ENCODE measurements around the gene G6PC2.

Gene G6PC2, protein sequence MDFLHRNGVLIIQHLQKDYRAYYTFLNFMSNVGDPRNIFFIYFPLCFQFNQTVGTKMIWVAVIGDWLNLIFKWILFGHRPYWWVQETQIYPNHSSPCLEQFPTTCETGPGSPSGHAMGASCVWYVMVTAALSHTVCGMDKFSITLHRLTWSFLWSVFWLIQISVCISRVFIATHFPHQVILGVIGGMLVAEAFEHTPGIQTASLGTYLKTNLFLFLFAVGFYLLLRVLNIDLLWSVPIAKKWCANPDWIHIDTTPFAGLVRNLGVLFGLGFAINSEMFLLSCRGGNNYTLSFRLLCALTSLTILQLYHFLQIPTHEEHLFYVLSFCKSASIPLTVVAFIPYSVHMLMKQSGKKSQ

DNA sequence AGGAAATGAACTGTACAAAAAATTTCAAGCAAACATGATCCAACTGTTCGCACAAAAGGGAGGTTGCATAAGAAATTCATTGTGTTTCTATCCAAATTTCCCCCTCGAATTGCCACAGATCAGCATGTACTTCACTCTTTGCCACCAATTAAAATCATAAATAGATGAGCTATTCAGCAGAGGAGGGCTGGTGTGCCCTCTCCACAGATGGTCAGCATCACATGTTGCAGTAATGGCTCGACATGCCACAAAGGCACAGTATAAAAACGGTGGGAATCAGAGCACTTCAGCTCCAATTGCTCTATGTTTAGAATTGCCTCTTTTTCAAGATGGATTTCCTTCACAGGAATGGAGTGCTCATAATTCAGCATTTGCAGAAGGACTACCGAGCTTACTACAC, at the start of gene G6PC2:
TSS of gene G6PC2 (plus strand) at position 289 of the 400 bp plus-strand sequence. CDS start at position 330, 41 bp downstream.
- no peak for DNase-seq (ENCODE audit: extremely low read depth, insufficient read length)
- TF ChIP-seq, protein P1, sequence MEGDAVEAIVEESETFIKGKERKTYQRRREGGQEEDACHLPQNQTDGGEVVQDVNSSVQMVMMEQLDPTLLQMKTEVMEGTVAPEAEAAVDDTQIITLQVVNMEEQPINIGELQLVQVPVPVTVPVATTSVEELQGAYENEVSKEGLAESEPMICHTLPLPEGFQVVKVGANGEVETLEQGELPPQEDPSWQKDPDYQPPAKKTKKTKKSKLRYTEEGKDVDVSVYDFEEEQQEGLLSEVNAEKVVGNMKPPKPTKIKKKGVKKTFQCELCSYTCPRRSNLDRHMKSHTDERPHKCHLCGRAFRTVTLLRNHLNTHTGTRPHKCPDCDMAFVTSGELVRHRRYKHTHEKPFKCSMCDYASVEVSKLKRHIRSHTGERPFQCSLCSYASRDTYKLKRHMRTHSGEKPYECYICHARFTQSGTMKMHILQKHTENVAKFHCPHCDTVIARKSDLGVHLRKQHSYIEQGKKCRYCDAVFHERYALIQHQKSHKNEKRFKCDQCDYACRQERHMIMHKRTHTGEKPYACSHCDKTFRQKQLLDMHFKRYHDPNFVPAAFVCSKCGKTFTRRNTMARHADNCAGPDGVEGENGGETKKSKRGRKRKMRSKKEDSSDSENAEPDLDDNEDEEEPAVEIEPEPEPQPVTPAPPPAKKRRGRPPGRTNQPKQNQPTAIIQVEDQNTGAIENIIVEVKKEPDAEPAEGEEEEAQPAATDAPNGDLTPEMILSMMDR (IDR thresholded peaks at IDR 0.05; ENCODE audit: insufficient read depth, low read length, poor library complexity, severe bottlenecking): no peak
- no peaks in the 10 kb centered on the region for H3K27me3 ChIP-seq (replicated peaks; ENCODE audit: control insufficient read depth, insufficient read depth, low read length)
- no peaks in the 10 kb centered on the region for H3K36me3 ChIP-seq (ENCODE audit: control insufficient read depth, insufficient read depth, low read length)
- H3K4me3 ChIP-seq (replicated peaks; ENCODE audit: low read depth, low read length): no peak within 1 kb of the TSS

DNA sequence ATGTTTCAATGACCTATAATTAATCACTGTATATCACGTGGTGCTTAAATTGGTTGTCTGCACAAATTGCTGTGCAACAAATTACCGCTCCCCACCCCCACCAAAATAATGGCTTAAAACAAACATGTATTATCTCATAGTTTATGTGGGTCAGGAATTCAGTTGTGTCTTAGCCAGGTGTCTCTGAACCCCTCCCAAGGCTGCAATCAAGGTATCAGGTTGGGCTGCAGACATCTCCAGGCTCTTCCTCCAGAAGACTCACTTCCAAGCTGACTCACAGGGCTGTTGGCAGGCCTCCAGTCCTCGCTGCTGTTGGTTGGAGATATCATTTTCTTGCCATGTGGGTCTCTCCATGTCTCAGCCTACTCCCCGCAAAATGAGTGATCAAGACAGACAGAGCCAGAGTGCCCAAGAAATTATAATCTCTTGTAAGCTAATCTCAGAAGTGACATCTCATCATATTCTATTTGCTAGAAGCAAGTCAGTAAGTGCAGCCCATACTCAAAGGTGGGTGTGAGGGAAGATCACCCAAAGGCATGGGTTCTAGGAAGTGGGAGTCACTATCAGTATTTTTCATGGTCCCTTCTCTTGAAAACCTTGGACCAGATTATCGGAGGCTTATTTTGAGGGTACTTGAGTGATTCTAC, 49.3 kb upstream of the G6PC2 start:
- DNase-seq (ENCODE audit: extremely low read depth, insufficient read length): no peak
- TF ChIP-seq, protein P1 (IDR thresholded peaks at IDR 0.05; ENCODE audit: insufficient read depth, low read length, poor library complexity, severe bottlenecking): no peak
- no peaks in the 10 kb centered on the region for H3K27me3 ChIP-seq (replicated peaks; ENCODE audit: control insufficient read depth, insufficient read depth, low read length)
- no peaks in the 10 kb centered on the region for H3K36me3 ChIP-seq (ENCODE audit: control insufficient read depth, insufficient read depth, low read length)
- no peak overlapping the region for H3K4me3 ChIP-seq (replicated peaks; ENCODE audit: low read depth, low read length)

GRCh38 chr2:168852481-168852880, 48.6 kb upstream of the G6PC2 start:
- Histone ChIP-seq H3K27me3 (replicated peaks; ENCODE audit: control insufficient read depth, insufficient read depth, low read length) (no peaks in the 10 kb centered on the region), H3K4me3 (replicated peaks; ENCODE audit: low read depth, low read length) (no peak overlapping the region), H3K36me3 (ENCODE audit: control insufficient read depth, insufficient read depth, low read length) (no peaks in the 10 kb centered on the region)
- no peak for DNase-seq (ENCODE audit: extremely low read depth, insufficient read length)
- TF ChIP-seq, protein P1 (IDR thresholded peaks at IDR 0.05; ENCODE audit: insufficient read depth, low read length, poor library complexity, severe bottlenecking): no peak

DNA sequence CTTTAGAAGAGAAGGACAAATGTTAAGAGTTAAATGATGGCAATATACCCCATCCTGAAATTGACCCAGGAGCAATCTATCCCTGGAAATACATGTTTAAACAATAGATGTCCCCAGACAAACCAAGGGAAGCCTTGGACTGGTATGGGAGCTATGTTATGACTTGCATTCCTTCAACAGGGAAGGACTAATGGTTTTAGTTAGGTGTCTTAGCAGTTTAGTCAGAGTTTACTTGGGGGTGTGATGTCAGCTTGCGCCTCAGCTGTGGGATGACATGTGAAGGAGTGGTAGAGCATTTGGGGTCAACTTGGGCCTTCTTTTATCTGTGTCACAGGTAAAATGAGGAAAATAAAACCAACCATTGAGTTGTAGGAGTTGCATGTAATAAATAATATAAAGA, 47.6 kb upstream of the G6PC2 start:
- no peaks in the 10 kb centered on the region for H3K27me3 ChIP-seq (replicated peaks; ENCODE audit: control insufficient read depth, insufficient read depth, low read length)
- no peak overlapping the region for H3K4me3 ChIP-seq (replicated peaks; ENCODE audit: low read depth, low read length)
- H3K36me3 ChIP-seq (ENCODE audit: control insufficient read depth, insufficient read depth, low read length): no peaks in the 10 kb centered on the region
- no peak for DNase-seq (ENCODE audit: extremely low read depth, insufficient read length)
- TF ChIP-seq, protein P1 (IDR thresholded peaks at IDR 0.05; ENCODE audit: insufficient read depth, low read length, poor library complexity, severe bottlenecking): no peak

GRCh38 chr2:168854651-168855050, 46.4 kb upstream of the G6PC2 start:
- no peaks in the 10 kb centered on the region for H3K27me3 ChIP-seq (replicated peaks; ENCODE audit: control insufficient read depth, insufficient read depth, low read length)
- H3K36me3 ChIP-seq (ENCODE audit: control insufficient read depth, insufficient read depth, low read length): no peaks in the 10 kb centered on the region
- TF ChIP-seq, protein P1 (IDR thresholded peaks at IDR 0.05; ENCODE audit: insufficient read depth, low read length, poor library complexity, severe bottlenecking): no peak

More at GRCh38 chr2:168854651-168855050, 46.4 kb upstream of the G6PC2 start:
- DNase-seq (ENCODE audit: extremely low read depth, insufficient read length): no peak
- no peak overlapping the region for H3K4me3 ChIP-seq (replicated peaks; ENCODE audit: low read depth, low read length)
